ENCODE measurements around the gene OPCML.
A peak's percentile ranks its signal among the peaks of the same experiment; 100 is the strongest.

The OPCML gene

GRCh38 chr11:132638423-132638822, 893.9 kb downstream of the OPCML start:
- DNase-seq: no peak

DNA sequence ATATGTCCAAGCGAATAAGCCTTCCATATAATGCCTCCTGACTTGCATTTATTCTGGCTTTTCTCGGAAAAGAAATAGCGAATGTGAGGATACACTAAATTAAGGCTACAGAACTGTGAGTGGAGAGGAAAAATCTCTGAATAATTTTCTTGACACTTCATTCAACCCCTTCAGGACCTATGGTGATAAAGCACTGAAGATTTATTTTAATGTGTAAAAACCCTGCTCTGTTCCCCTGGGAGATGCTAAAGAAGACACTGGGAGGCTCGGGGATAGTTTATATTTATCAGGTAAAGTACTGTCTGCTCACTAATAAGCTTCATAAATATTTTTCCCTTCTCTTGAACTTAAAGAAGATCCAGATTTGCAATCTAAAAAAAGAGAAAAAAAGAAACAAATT, 895.8 kb downstream of the OPCML start:
- no peak for DNase-seq

DNA sequence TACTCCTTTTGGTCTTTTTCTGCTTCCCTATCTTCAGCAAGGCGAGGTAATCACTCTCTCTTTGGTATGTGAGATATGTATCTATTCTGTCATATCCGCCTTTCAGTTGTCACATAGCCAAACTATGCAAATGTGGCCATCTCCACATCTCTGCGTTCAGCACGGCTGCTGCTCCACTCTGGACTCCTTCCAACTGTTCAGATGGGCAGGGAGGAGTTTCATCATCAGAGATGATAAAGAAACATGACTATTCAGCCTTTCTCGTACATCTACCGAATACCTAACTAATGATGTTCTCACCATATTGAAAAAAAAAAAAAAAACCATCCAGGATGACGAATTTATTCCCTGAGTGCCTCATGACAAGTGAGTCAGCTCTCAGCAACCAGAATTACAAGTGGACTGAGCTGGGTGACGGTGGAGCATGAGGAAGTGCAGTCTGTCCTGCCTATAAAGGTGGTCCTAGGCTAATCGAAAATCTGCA, 899.6 kb downstream of the OPCML start:
- no peak for DNase-seq

- no peak for DNase-seq
Measured at GRCh38 chr11:132631989-132632388, 900.3 kb downstream of the OPCML start.

GRCh38 chr11:132627981-132628380, 904.3 kb downstream of the OPCML start:
- no peak for DNase-seq

DNA sequence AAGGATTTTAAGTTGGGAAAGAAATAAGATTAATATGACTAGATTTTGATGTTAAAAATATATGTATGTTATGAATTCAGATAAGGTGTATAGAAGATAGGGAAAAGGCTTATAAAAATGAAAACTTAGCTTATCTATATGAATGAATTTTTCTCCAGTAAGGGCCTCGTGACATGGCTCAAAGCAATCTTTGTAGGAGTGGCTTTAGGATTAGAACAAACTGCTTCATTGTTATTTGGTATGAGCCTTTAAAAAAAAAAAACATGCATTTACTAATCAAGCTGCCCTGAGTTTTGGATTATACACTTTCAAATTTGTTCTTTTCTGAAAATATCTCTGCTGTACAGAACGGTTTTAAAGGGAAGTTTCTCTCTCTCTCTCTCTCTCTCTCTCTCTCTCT, 905.9 kb downstream of the OPCML start:
- DNase-seq: no peak

DNA sequence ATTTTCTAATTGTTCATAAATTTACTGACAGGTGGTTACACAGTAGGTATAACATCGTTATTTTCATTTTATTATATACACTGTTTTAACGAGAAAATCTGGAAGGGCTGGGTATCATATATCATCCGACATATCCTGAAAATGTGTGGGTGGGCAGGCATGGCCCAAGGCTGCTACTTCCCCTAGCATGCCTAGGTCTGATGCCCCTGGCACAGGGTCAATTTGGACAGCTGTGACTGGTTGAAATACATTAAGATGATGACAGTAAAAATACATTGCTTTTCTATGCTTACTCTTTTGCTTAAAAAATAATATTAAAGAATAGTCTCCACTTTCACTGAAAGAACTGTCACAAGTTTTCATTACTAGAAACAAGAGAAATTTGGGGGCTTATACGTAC, 908.8 kb downstream of the OPCML start:
- DNase-seq: peak; percentile 81

DNA sequence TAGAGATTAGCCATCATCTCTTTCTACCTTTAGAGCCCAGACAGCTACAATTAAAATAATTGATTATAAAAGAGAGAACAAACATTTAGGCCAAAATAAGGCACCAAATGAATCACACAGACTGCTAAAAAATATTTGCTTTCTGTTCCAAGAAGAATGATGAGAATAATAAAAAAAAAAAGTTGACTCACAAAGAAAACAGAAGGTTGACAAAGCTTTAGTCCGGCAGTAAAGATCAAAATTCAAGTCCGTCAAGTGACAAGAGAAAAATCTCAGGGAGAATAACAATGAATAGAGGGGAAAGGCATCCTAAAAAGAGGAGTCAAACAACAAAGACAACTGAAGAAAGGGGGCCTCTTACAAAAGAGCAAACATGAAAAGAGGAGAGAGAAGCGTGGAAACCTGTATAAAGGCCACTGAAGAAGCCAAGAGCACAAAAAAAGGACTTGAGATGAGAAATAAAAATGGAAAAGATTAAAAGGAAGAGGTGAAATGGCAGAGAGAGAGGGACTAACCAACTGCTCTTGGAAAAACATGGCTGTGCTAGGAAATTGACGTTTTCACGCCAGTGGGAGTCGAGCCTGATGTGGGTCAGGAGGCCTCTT, 910.2 kb downstream of the OPCML start:
- DNase-seq: no peak

GRCh38 chr11:132620423-132620822, 911.9 kb downstream of the OPCML start:
- peak; percentile 61 for DNase-seq

DNA sequence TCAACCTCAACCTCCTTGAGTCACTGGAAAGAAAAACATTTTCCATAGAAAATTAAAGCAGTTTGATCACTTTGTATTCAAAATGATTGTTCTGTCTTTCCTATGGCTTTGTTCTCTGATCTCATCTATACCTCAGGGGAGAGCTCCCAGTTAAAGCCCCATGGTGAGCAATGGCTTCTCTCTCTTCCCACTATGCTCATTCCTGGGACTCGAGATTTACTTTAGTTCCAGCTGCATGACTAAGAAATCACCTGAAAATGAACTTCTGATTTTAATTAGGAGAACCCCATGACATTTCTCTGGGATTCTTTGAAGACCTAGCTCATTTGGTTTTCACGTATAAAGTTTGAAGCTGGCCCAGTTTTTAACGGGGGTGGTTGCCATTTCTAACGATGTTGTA, 921.5 kb downstream of the OPCML start:
- no peak for DNase-seq

- DNase-seq: no peak
Measured at GRCh38 chr11:132610216-132610615, 922.1 kb downstream of the OPCML start.

GRCh38 chr11:132607575-132607974, 924.7 kb downstream of the OPCML start:
- no peak for DNase-seq

DNA sequence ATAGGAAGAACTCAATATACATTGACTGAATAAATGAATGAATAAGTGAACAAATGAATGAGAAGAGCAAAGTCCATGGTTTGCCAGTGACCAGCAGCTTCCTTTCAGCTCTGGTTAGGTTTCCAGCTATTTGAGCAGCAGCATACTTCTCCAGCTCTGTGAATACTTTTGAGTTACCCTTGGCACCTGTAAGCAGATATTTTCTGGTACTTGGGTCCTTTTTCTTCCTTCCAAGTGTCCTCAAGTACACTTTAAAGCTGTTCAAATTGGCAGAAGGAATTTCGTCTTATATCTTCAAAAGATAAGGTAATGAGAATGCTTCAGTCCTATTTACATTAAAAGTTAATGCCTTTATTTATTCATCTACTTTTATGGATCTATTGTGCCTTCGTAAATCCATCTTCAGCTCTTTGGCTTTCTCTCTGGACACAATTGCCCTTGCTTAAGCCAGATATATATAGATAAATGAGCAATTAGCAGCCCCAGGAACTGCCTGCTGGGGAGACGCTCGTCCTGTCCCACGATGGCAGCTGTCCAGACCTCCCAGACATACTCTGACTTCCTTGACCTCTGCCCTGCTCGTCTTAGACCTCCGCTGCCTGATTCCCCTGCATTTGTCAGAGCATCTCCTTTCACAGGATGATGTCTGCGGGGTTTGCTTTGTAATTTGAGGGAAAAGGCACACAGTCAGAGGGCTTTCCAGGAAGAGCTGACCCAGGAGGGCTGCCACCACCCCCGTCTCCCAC, 926.3 kb downstream of the OPCML start:
- no peak for DNase-seq

GRCh38 chr11:132604431-132604830, 927.9 kb downstream of the OPCML start:
- no peak for DNase-seq

- DNase-seq: no peak
Measured at GRCh38 chr11:132601875-132602274, 930.4 kb downstream of the OPCML start.

DNA sequence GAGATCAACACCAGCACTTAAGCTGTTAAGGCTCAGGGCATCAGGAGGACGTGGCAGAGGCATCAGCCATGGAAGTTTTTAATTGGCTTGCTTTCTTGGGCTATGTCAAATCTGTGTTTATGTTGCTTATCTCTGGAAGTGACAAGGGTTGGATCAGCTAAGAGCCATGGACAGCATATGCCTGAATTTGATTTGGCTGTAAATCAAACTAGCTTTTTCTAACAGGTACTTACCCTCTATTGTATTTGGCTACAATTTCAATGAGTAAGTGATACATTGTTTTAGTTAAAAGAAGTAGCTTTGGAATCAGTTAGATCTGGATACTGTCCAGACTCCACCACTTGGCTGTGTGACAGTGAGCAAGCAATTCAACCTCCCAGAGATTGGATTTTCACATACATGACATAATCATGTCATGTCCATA, 936.6 kb downstream of the OPCML start:
- DNase-seq: peak; percentile 85

DNA sequence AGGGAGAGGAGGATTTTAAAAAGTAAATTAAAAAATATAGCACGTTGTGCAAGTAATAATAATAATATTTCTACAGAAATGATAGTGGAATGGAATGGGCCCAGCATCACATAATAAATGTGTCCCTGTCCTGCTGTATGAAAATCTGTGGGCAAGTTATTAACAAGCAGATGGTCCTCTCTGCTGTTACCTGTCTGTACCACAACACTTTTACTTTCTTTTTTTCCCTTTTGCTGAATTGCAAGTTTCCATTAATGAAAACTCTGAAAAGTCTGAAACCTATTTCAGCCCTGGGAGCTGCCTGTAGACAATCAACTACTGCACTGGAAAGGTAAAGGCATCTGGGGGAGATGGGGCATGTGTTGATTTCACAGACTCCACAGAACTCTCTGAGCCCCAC, 937.1 kb downstream of the OPCML start:
- DNase-seq: no peak

GRCh38 chr11:132590986-132591385, 941.3 kb downstream of the OPCML start:
- no peak for DNase-seq

DNA sequence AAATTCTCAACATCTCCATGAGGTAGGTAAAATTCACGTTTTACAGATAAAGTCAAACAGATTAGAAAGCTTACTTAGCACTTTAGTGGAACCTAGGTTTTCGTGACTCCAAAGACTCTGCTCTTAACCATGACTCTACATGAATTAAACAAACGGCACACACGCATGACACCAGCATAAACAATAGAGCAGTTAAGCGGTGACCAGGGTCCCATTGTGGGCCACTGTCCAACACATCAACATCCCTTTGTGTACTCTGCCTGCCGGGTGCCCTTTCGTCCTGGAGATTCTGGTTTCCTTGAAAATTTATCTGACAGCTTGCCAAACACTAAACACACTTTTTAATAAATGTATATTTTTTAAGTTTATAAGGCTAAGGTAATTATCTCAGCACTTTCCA, 941.7 kb downstream of the OPCML start:
- no peak for DNase-seq

GRCh38 chr11:132589791-132590190, 942.5 kb downstream of the OPCML start:
- DNase-seq: no peak

DNA sequence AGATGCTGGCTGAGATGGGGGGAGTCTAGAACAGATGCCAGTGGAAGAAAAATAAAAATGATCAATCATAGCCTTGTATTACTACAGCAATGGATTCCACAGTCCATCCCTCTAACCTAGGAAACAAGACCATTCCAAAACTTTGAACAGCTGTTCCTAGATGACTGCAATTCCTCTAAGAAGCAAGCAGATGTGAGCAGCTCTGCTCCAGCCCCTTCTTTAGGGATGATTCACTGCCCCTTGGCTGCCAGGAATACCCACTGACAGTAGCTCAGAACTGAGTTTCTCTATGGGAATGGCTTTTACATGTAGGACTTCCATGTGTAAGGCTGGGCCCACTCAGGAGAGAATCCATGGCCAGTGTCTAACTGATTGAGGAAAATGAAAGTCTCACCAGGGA, 943.9 kb downstream of the OPCML start:
- DNase-seq: no peak

DNA sequence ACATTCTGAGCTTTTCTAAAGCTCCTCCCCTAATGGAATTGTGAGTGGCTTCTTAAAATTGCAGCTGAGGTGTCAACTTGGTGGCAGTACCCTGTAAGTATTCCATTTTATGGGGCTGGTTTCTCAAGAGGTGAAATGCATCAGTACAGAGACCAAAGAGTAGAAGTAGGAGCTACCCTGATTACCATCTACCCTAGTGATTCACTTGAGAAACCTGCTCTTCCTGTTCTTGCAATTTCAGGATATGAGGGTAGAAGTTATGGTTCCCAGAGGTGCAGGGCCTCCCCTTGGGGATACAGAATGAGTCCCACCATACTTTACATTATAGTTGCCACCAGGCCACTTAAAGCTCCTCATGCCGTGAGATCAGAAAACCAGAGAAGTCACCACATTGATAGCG, 944.6 kb downstream of the OPCML start:
- DNase-seq: no peak

GRCh38 chr11:132586801-132587200, 945.5 kb downstream of the OPCML start:
- DNase-seq: no peak

DNA sequence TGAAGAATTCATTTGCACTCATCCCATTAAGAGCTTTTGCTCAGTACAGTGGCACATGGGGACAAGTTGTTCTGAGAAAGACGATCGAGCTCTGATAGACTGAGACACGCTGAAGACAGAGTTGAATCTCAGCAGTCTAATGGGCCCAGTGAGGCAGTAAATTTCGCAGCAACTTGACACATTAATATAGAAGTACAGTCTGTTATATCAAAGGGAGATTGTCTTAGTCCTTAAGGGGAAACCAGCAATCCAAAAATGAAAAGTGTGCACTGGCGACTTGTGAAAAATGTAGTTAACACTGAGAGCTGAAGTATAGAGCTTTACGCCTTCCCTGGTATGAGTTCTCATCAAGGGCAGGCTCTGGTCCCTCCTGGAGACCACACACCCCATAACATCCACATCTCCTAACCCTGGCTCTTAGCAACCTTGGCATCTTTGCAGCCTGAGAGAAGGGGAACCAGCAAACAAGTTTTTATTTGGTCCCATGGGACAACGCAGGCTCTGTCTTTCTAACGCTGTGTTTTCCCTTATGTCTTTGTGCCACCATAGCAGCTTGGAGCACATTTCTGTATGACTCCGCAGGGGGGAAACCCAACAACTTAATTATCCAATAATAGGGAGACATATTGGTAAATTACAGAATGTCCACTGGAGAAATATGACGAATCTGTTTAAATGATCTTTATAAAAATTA, 952.5 kb downstream of the OPCML start:
- no peak for DNase-seq
